GM15510 (cell line): Measurements from ENCODE around the gene PNKD.

ENCODE experiments used
- POLR2A ChIP-seq: IDR thresholded peaks from 3 replicates; pipeline ENCODE4 v1.6.1; 2011; ENCODE audit warnings: borderline replicate concordance; ENCODE audit not compliant: insufficient read length; ENCODE audit errors: extremely low read depth

PNKD gene

DNA sequence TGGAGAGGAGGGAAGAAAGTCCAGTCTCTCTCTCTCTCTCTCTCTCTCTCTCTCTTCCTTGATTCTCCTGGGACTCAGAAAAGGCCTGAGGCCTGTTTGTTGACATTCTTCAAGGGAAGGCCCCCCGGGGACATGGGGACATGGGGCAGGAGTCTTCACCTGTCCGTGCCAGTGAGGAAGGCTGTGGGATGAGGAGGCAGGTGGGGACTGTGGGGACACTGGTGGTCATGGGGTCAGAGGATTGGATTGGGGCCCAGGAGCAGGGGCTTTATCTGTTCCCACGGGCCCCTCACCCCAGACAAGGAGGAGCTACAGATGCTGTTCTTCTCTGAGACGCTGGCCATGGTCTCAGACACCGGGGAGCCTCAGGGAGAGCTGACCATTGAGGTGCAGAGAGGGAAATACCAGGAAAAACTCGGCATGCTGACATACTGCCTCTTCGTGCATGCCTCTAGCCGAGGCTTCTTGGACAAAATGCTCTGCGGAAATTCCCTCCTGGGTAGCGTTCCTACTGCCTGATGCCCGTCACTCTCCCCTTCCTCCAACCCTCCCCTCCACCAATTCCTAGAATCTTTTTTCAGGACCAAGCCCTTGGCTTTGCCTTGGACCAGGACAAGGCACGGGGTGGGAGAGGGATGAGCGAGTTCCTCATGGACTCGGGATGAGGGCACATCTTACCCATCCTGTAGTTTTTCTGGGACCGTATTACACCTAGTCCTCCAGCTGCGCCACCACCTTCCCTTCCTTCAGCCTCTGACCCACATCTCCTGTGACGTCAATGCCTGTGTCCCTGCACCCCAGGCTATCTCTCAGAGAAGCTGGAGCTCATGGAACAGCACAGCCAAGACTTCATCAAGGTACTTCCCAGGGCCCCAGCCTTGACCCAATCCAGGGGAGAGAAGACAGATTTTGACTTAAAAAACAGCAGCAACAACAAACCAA lies 87.2 kb downstream of the PNKD start:
- TF ChIP-seq POLR2A: no peak

GRCh38 chr2:218360453-218360852 lies 90.1 kb downstream of the PNKD start:
- TF ChIP-seq POLR2A: no peak

- TF ChIP-seq POLR2A: no peak
Measured at GRCh38 chr2:218362606-218363005, 92.3 kb downstream of the PNKD start.

DNA sequence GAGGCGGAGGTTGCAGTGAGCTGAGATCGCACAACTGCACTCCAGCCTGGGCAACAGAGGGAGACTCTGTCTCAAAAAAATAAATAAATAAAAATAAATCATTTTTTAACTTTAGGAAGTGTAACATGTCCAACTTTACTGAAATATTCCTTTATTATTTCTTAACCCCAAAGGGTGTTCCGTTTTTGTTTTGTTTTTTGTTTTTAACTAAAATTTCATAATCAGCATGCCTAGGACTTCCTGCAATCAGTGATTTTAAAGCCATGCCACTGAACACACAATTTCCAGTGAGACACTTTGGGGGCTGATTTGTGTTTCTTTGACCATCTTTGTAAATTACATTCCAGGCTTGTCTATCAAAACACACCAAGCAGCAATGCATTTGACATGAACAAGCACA lies 93.4 kb downstream of the PNKD start:
- TF ChIP-seq POLR2A: no peak

GRCh38 chr2:218364196-218364595 lies 93.9 kb downstream of the PNKD start:
- no peak for TF ChIP-seq POLR2A

GRCh38 chr2:218366621-218367414 lies 96.5 kb downstream of the PNKD start:
- TF ChIP-seq POLR2A: no peak

DNA sequence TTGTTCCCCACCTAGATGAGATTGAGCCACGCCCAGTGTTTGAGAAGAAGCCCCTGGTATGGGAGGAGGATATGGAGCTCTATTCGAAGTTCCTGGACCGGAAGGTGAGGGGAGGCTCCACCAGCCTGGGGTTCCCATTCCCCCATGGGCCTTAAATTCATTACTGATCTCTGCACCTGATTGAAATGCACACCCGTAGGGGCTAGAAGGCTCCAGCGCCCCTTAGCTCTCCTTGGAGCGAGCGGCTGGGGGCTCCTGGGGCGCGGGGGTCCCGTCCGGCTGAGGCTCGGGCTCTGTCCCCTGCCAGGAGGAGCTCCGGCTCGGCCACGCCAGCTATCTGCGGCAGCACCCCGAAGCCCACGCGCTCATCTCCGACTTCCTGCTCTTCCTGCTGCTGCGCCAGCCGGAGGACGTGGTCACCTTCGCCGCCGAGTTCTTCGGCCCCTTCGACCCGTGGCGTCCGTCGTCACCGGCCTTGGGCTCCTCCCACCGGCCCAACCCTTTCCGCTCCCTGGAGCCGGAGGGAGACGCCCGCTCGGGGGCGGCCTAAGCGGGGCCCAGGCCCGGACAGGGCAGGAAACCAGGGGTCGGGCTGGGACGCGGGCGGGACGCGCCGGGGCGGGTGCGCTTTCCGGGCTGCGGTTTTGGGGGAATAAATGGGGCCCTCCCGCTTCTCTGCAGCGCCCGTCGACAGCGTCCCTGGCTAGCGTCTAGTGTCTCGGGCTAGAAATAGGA lies 97.3 kb downstream of the PNKD start:
- TF ChIP-seq POLR2A: peak; percentile 92

- TF ChIP-seq POLR2A: no peak
Measured at GRCh38 chr2:218368150-218368528, 97.8 kb downstream of the PNKD start.

- no peak for TF ChIP-seq POLR2A
Measured at GRCh38 chr2:218368621-218369153, 98.4 kb downstream of the PNKD start.

- no peak for TF ChIP-seq POLR2A
Measured at GRCh38 chr2:218369330-218369729, 99.0 kb downstream of the PNKD start.

DNA sequence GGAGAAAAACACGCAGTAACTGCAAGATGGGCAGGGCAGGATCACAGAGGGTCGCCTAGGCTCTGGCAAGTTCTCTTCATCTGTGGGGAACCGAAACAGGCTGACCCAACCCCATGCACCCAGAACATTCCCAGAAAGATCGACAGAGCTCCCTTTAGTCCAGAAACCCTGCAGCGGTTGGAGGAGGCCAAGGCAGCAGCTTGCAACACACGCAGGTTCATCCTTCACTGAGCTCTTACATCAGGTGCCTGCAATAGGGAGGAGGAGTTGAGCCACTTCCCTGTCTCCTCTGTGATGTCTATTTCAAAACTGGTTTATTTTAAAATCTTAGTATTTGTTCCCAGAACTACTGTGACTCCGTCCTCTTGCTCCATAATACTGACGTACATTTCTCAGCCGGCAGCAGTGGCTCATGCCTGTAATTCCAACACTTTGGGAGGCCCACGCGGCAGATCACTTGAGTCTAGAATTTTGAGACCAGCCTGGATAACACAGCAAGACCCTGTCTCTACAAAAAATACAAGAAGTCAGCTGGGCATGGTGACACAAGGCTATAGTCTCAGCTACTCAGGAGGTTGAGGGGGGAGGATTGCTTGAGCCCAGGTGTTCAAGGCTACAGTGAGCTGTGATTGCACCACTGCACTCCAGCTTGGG lies 100.2 kb downstream of the PNKD start:
- no peak for TF ChIP-seq POLR2A

DNA sequence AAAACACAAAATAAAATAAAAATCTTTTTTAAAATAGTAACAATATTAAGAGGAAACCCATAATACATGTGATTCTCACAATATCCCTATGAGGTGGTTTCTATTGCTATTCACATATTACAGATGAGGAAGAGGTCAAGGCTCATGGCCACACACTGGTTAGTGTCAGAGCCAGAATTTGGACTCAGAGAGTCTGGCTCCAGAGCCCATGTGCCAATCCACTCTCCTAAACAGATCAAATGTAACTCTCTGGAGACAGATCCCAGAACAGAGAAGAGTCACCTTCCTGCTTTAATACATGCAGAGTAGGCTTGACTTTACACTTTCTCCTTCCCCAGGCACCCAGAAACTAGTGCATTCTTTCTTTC lies 101.6 kb downstream of the PNKD start:
- TF ChIP-seq POLR2A: no peak

- no peak for TF ChIP-seq POLR2A
Measured at GRCh38 chr2:218374795-218375194, 104.5 kb downstream of the PNKD start.

GRCh38 chr2:218375212-218375611 lies 104.9 kb downstream of the PNKD start:
- TF ChIP-seq POLR2A: no peak
